Fibroblast of mammary gland (primary cell): ENCODE data around the gene ZBTB7C.

Experiments used
- DNase-seq: peaks from one replicate; pipeline ENCODE4 v3.0.0-alpha.2; 2010; ENCODE audit warnings: low read depth
- H3K4me3 ChIP-seq: 2 replicates; pipeline ENCODE4 v1.5.1; 2011; ENCODE audit warnings: low read depth, mild to moderate bottlenecking, low read length, moderate library complexity; ENCODE audit not compliant: control insufficient read depth
- CTCF ChIP-seq: conservative IDR thresholded peaks from 2 replicates; pipeline ENCODE4 v1.5.1; 2011; ENCODE audit warnings: low read depth, low read length, inconsistent platforms; ENCODE audit not compliant: control insufficient read depth, insufficient read depth

The ZBTB7C gene

GRCh38 chr18:48376406-48376805 is 32.8 kb downstream of the ZBTB7C start:
- no peak overlapping the region for H3K4me3 ChIP-seq
- DNase-seq, result no peak
- no peak for TF ChIP-seq CTCF

- no peak for TF ChIP-seq CTCF
- DNase-seq, result no peak
- H3K4me3 ChIP-seq, result no peak overlapping the region
Measured at GRCh38 chr18:48375150-48375800, 33.9 kb downstream of the ZBTB7C start.

- no peak for TF ChIP-seq CTCF
- no peak for DNase-seq
- H3K4me3 ChIP-seq, result no peak overlapping the region
Measured at GRCh38 chr18:48374423-48375149, 34.6 kb downstream of the ZBTB7C start.

- H3K4me3 ChIP-seq, result no peak overlapping the region
- TF ChIP-seq CTCF, result no peak
- no peak for DNase-seq
Measured at GRCh38 chr18:48371854-48372602, 37.2 kb downstream of the ZBTB7C start.

- no peak overlapping the region for H3K4me3 ChIP-seq
- no peak for TF ChIP-seq CTCF
- no peak for DNase-seq
Measured at GRCh38 chr18:48367557-48367956, 41.6 kb downstream of the ZBTB7C start.

- H3K4me3 ChIP-seq, result no peak overlapping the region
- no peak for DNase-seq
- TF ChIP-seq CTCF, result no peak
Measured at GRCh38 chr18:48365965-48366364, 43.2 kb downstream of the ZBTB7C start.
